ENCODE results near the gene LGMN.
"Not testable (repeated sequence)": the region's sequence is repeated elsewhere in the genome, so short reads cannot be mapped to it uniquely, and the experiment has no call there.

Gene LGMN

GRCh38 chr14:92724516-92725340 lies 23.7 kb downstream of the LGMN start:
- Mint-ChIP-seq H3K27me3 (ENCODE audit: low read depth) (peaks cover 24% of the 10 kb centered on the region), H3K36me3 (ENCODE audit: low read depth) (peaks cover 2% of the 10 kb centered on the region), H3K4me3 (no peak overlapping the region), H3K4me1 (ENCODE audit: low read depth) (peaks cover 18% of the 10 kb centered on the region), H3K27ac (no peak overlapping the region), H3K9me3 (peaks cover 4% of the 10 kb centered on the region)

- Mint-ChIP-seq H3K27ac (no peak overlapping the region), H3K27me3 (ENCODE audit: low read depth) (peaks cover 8% of the 10 kb centered on the region), H3K36me3 (ENCODE audit: low read depth) (no peaks in the 10 kb centered on the region), H3K4me1 (ENCODE audit: low read depth) (no peaks in the 10 kb centered on the region), H3K4me3 (no peak overlapping the region), H3K9me3 (no peaks in the 10 kb centered on the region)
Observed at GRCh38 chr14:92719890-92720323, 28.5 kb downstream of the LGMN start.

GRCh38 chr14:92719421-92719820 lies 29.0 kb downstream of the LGMN start:
- no peaks in the 10 kb centered on the region for H3K36me3 Mint-ChIP-seq (ENCODE audit: low read depth)

GRCh38 chr14:92718664-92719063 lies 29.8 kb downstream of the LGMN start:
- no peaks in the 10 kb centered on the region for H3K4me1 Mint-ChIP-seq (ENCODE audit: low read depth)
- H3K36me3 Mint-ChIP-seq (ENCODE audit: low read depth): no peaks in the 10 kb centered on the region
- H3K27ac Mint-ChIP-seq: no peak overlapping the region
- no peaks in the 10 kb centered on the region for H3K9me3 Mint-ChIP-seq
- H3K4me3 Mint-ChIP-seq: no peak overlapping the region
- H3K27me3 Mint-ChIP-seq (ENCODE audit: low read depth): peaks cover 8% of the 10 kb centered on the region

More at GRCh38 chr14:92719421-92719820, 29.0 kb downstream of the LGMN start:
- Mint-ChIP-seq H3K9me3 (no peaks in the 10 kb centered on the region), H3K4me3 (no peak overlapping the region), H3K27me3 (ENCODE audit: low read depth) (peaks cover 8% of the 10 kb centered on the region), H3K4me1 (ENCODE audit: low read depth) (no peaks in the 10 kb centered on the region), H3K27ac (no peak overlapping the region)

DNA sequence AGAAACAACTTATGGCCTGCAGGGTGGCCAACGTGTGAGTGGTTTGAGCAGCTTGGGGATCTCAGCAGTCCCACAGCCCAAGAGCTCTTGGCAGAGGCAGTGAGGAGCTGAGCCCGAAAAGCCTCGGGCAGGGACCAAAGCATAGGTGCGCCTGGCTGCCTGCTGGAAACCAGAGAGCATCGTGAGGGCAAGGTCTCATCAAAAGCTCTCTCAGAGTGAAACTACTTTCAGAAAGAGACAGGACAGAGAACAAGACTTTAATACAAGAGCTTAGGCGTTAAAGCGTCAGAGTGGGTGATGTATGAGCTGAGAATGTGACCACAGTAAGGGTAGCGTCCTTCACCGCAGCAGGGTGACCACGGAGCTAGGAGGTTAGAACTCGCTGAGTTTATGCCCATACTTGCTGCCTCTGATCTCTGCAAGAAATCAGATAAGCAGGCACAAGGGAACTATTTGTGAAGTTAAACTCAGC lies 30.8 kb downstream of the LGMN start:
- no peaks in the 10 kb centered on the region for H3K9me3 Mint-ChIP-seq
- no peak overlapping the region for H3K27ac Mint-ChIP-seq
- H3K27me3 Mint-ChIP-seq (ENCODE audit: low read depth): peaks cover 8% of the 10 kb centered on the region
- H3K4me1 Mint-ChIP-seq (ENCODE audit: low read depth): no peaks in the 10 kb centered on the region
- H3K4me3 Mint-ChIP-seq: no peak overlapping the region
- H3K36me3 Mint-ChIP-seq (ENCODE audit: low read depth): no peaks in the 10 kb centered on the region

- Mint-ChIP-seq H3K36me3 (ENCODE audit: low read depth) (no peaks in the 10 kb centered on the region), H3K9me3 (no peaks in the 10 kb centered on the region), H3K4me3 (no peak overlapping the region), H3K4me1 (ENCODE audit: low read depth) (no peaks in the 10 kb centered on the region), H3K27ac (no peak overlapping the region), H3K27me3 (ENCODE audit: low read depth) (no peaks in the 10 kb centered on the region)
Observed at GRCh38 chr14:92716131-92716530, 32.3 kb downstream of the LGMN start.

GRCh38 chr14:92714739-92715307 lies 33.6 kb downstream of the LGMN start:
- not testable (repeated sequence) for H3K4me1 Mint-ChIP-seq (ENCODE audit: low read depth); H3K36me3 Mint-ChIP-seq (ENCODE audit: low read depth); H3K27me3 Mint-ChIP-seq (ENCODE audit: low read depth); H3K4me3 Mint-ChIP-seq; H3K9me3 Mint-ChIP-seq; H3K27ac Mint-ChIP-seq

- Mint-ChIP-seq H3K36me3 (ENCODE audit: low read depth) (no peaks in the 10 kb centered on the region), H3K4me1 (ENCODE audit: low read depth) (no peaks in the 10 kb centered on the region), H3K27ac (no peak overlapping the region), H3K4me3 (no peak overlapping the region), H3K27me3 (ENCODE audit: low read depth) (no peaks in the 10 kb centered on the region), H3K9me3 (no peaks in the 10 kb centered on the region)
Observed at GRCh38 chr14:92712654-92713051, 35.8 kb downstream of the LGMN start.

GRCh38 chr14:92711976-92712653 lies 36.3 kb downstream of the LGMN start:
- no peak overlapping the region for H3K27ac Mint-ChIP-seq
- H3K36me3 Mint-ChIP-seq (ENCODE audit: low read depth): no peaks in the 10 kb centered on the region
- H3K4me1 Mint-ChIP-seq (ENCODE audit: low read depth): no peaks in the 10 kb centered on the region
- H3K9me3 Mint-ChIP-seq: no peaks in the 10 kb centered on the region
- no peak overlapping the region for H3K4me3 Mint-ChIP-seq
- H3K27me3 Mint-ChIP-seq (ENCODE audit: low read depth): no peaks in the 10 kb centered on the region

DNA sequence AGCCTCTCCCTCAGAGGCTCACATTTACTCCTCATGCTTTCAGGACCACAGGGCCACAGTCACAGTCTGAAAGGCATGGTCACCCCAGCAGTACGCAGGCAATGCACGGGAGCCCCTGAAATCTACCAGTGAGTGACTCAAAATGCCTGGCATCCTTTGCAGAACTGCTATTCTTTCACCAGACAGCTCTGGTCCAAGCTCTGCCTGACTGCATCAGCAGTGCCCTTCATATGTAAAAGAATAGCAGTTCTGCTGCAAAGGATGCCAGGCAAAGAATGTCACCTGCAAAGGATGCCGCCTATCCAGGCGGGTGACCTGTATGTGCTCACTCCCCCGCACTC lies 38.5 kb downstream of the LGMN start:
- Mint-ChIP-seq H3K4me3 (no peak overlapping the region), H3K27me3 (ENCODE audit: low read depth) (no peaks in the 10 kb centered on the region), H3K27ac (no peak overlapping the region), H3K36me3 (ENCODE audit: low read depth) (no peaks in the 10 kb centered on the region), H3K4me1 (ENCODE audit: low read depth) (no peaks in the 10 kb centered on the region), H3K9me3 (no peaks in the 10 kb centered on the region)

DNA sequence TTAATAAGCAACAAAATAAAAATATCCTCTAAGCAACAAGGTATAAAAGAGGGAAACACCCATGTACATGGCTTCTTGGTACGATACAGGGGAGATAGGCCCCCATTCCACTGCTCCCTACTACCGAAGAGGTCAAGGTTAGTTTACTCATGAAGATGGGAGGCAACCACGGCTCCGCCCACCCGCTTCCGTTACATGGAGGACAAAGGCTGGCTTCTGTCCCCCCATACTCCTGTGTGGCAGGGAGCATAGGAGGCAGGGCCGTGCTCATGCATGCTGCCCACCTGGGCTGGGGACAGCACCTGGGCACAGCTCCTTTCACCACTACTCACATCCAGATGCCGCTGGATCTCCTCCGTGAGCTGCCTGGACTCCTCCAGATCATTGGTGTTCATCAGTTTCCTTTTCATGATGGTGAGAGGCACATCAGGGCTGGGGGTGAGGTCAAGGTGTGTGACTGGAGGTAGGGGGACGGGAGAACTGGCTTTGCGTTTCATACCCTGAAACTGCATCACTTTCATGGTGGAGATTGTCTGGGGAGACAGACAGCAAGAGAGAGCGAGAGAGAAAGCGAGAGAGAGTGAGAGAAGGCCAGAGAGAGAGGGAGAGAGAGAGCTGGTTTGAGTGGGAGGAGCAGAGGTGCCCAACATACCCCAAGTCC lies 39.0 kb downstream of the LGMN start:
- Mint-ChIP-seq H3K4me1 (ENCODE audit: low read depth) (no peaks in the 10 kb centered on the region), H3K4me3 (no peak overlapping the region), H3K27me3 (ENCODE audit: low read depth) (no peaks in the 10 kb centered on the region), H3K9me3 (no peaks in the 10 kb centered on the region), H3K27ac (no peak overlapping the region), H3K36me3 (ENCODE audit: low read depth) (no peaks in the 10 kb centered on the region)

DNA sequence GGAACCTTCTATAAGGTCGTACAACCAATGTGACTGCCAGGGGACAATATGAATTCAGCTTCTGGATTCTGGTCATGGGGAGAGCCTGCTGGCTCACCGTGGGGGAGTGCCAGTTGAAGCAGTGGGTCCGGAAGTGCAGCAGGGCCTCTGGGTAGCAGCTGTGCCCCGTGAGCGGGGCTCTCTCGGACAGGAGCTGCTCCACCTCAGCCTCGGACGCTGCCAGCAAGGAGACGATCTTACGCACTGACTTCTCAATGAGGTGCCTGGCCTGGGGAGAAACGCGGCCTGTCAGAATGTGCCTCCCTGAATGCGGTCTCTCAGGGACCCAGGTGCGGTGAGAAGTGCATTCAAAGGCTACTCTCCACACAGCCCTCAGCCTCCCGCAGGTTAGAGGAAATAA lies 42.0 kb downstream of the LGMN start:
- Mint-ChIP-seq H3K9me3 (no peaks in the 10 kb centered on the region), H3K4me3 (no peak overlapping the region), H3K27ac (no peak overlapping the region), H3K36me3 (ENCODE audit: low read depth) (no peaks in the 10 kb centered on the region), H3K4me1 (ENCODE audit: low read depth) (no peaks in the 10 kb centered on the region), H3K27me3 (ENCODE audit: low read depth) (peaks cover 2% of the 10 kb centered on the region)

DNA sequence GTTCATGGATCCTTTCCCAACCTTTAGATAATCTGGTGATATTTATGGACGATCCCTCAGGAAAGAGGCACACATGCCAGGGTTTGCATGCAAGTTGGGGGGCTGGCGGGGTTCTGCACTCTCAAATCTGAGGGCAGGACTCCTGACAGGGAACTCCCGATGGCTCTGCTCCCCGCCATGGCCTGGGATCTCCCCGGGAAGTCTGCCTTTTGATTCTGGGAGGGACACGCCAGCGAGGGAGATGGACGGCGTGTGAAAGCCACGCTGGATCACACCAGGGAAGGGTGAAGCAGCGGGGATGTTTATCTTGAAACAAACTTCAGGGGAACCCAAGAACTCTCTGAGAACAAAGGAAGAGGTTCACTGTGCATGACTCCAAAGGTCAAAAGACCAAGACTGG lies 43.6 kb downstream of the LGMN start:
- peaks cover 8% of the 10 kb centered on the region for H3K27me3 Mint-ChIP-seq (ENCODE audit: low read depth)
- no peak overlapping the region for H3K4me3 Mint-ChIP-seq
- no peak overlapping the region for H3K27ac Mint-ChIP-seq
- no peaks in the 10 kb centered on the region for H3K36me3 Mint-ChIP-seq (ENCODE audit: low read depth)
- no peaks in the 10 kb centered on the region for H3K4me1 Mint-ChIP-seq (ENCODE audit: low read depth)
- H3K9me3 Mint-ChIP-seq: no peaks in the 10 kb centered on the region

DNA sequence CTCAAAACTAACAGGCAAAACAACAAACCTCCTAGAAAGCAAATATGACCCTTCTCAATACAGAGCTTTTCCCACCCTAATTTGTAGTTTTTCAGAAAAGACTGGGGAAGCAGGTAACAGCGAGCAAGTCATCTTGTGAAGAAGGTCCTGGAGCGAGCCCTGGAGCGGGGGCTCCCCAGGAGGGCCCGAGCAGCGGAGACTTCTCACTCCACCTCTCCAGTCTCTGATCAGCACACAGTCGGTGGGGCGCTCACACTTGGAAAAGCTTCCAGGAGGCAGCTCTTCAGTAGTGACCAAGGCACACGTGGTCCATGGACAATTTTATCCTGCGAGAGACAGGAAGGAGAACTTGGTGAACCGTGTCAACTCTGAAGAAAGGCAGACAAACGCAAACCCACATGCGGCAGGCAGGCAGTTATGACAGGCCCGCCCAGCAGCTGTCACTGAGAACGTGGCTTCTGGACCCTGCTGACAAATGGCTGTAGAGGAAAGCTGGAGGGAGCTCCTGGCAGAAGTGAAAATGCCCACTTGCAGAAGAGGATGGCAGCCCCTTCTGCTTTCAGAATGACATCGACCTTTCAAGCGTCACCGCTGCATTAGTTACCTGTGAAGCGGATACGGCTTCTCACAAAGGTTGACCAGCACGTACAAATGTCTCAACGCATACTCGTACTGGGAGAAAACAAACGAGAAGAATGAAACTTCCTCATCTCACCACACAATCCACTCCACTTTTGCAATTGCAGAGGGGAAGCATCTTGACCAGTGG lies 44.2 kb downstream of the LGMN start:
- no peaks in the 10 kb centered on the region for H3K9me3 Mint-ChIP-seq
- H3K4me1 Mint-ChIP-seq (ENCODE audit: low read depth): no peaks in the 10 kb centered on the region
- H3K36me3 Mint-ChIP-seq (ENCODE audit: low read depth): no peaks in the 10 kb centered on the region
- H3K27me3 Mint-ChIP-seq (ENCODE audit: low read depth): peaks cover 8% of the 10 kb centered on the region
- H3K4me3 Mint-ChIP-seq: no peak overlapping the region
- no peak overlapping the region for H3K27ac Mint-ChIP-seq
